H7 (cell line): ENCODE data around the gene OR51B4. TPM values are rescaled to one million over a fixed set of nuclear protein-coding genes. Genes with fewer than 3 reads are reported as not detected.

Source experiments
- DNase-seq: peaks from one replicate; pipeline ENCODE4 v3.0.0; 2012
- H3K27me3 ChIP-seq: 2 replicates; pipeline ENCODE4 v1.6.0; 2011; ENCODE audit warnings: mild to moderate bottlenecking, low read length; ENCODE audit not compliant: control insufficient read depth, insufficient read depth
- H3K36me3 ChIP-seq: replicated peaks from 2 replicates; pipeline ENCODE4 v1.5.1; 2011; ENCODE audit warnings: low read length; ENCODE audit not compliant: control insufficient read depth, insufficient read depth
- H3K4me3 ChIP-seq: 2 replicates; pipeline ENCODE4 v1.5.1; 2011; ENCODE audit warnings: low read depth, mild to moderate bottlenecking, control low read depth, low read length, moderate library complexity; ENCODE audit not compliant: insufficient read depth
- total RNA-seq: library from RNA; depleted of rRNA; stranded (reverse); fragments of >200 nt; shearing (Covaris generic); gene quantifications from 2 replicates; pipeline ENCODE4 v1.2.3, GENCODE V29; 2014

The OR51B4 gene
- total RNA-seq, 1 experiment from 2014 or later = not detected

DNA sequence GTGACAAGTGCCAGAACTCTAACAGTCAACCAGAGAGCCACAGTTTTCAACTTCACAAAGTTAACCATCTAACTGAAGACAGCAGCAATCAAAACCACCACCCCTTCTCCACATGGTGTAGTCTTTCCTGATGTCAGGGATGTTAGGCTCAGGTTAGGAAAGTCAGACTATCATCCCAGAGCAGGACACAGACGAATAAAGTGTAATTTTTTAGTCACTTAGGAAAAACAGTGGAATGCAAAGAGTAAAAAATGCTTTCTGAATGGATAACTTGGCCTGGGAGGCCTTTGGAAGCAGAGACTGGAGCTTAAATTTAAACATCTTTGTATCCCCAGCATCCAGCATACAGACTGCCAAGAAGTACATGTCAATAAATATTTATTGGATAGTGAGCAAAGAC is 15.4 kb downstream of the OR51B4 start:
- H3K36me3 ChIP-seq = no peaks in the 10 kb centered on the region
- no peak for DNase-seq

DNA sequence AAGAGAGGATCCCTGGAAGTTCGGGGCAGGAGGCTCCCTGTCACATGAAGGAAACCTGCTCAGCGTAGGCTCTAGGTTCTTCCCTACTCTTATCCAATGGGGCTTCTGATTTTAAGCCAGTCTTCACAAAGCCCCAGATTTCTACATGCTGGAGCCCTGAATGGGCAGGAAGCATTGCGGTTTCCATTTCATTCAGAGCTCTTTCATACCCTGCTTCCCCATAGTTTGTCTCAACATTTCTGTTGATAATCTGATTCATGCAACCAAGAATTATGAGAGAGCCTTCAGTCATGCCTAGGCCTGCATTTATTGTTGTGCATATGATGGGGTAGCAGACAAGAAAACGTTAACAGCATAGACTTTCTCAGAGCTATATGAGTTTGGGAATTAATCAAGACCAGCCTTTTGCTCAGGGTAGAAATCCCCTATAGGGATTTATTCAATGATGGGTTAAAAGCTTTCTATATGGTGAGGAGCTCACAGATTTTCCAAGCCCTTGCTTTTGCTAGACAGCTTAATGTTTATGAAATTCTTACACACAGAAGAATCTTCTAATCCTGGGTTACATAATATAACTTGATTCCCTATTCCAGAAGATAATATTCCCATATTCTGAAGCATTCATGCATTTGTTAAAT is 15.9 kb downstream of the OR51B4 start:
- H3K4me3 ChIP-seq = no peak overlapping the region
- H3K27me3 ChIP-seq = no peaks in the 10 kb centered on the region
- DNase-seq = no peak

More for the DNA sequence above, 15.4 kb downstream of the OR51B4 start:
- H3K4me3 ChIP-seq = no peak overlapping the region
- H3K27me3 ChIP-seq = no peaks in the 10 kb centered on the region

DNA sequence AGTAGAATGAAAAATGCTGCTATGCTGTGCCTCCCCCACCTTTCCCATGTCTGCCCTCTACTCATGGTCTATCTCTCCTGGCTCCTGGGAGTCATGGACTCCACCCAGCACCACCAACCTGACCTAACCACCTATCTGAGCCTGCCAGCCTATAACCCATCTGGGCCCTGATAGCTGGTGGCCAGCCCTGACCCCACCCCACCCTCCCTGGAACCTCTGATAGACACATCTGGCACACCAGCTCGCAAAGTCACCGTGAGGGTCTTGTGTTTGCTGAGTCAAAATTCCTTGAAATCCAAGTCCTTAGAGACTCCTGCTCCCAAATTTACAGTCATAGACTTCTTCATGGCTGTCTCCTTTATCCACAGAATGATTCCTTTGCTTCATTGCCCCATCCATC is 17.1 kb downstream of the OR51B4 start:
- DNase-seq = no peak
- Histone ChIP-seq H3K36me3 (no peaks in the 10 kb centered on the region), H3K27me3 (no peaks in the 10 kb centered on the region), H3K4me3 (no peak overlapping the region)

More for the DNA sequence above, 15.9 kb downstream of the OR51B4 start:
- H3K36me3 ChIP-seq = no peaks in the 10 kb centered on the region

DNA sequence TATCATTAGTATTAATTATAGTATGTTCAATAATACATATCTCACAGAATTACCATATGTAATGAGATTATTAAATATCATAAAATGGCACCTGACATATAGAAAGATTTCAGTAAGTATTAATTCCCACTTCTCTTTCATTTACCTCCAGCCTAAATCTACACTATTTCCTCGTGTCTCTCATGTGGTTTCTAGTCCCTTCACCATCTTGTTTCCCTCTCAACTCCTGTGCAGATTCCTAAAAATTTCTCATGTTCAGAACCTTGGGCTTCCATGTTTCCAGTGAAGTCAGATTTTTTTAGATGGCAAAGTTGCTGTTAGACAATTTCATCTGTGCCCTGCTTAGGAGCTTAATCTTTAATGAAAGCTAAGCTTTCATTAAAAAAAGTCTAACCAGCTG is 17.9 kb downstream of the OR51B4 start:
- Histone ChIP-seq H3K4me3 (no peak overlapping the region), H3K27me3 (no peaks in the 10 kb centered on the region)
- no peak for DNase-seq

DNA sequence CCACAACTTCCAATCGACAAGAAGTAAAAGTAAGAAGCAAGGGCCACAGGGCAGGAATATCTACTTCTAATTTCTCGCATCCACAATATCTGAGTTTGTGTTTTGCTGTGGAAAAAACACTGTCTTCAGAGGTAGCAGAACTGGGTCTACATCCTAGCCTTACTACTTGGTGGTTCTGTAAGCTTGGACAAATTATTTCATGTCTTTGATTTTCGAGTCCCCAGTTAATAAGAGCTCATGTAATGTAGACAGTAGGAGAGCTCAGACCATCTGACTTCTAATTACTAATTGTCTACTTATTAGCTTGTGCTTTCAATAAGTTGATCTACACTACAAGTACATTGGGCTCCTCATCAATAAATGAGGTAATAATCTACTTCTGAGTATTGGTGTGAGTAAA is 18.7 kb downstream of the OR51B4 start:
- no peak overlapping the region for H3K4me3 ChIP-seq
- H3K27me3 ChIP-seq = no peaks in the 10 kb centered on the region
- DNase-seq = no peak
- no peaks in the 10 kb centered on the region for H3K36me3 ChIP-seq

More for the DNA sequence above, 17.9 kb downstream of the OR51B4 start:
- no peaks in the 10 kb centered on the region for H3K36me3 ChIP-seq

DNA sequence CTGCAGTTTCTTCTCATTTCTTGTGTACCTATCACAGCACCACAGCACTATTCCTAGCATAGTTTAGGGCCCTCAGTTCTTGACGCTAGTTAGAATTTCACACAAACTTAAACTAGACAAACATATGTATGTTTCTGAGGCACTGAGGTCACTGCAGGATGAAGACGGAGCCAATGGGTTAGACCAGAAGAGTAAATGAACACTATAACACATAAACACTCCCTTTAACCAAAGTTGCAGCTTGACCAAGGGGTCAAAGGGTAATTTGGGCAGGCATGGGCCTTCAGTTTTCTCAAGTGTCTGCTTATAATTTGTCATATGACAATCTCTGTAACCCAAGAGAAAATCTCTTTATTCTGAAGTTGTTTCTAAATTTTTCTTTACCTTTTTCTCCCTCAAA is 19.1 kb downstream of the OR51B4 start:
- no peak for DNase-seq
- H3K4me3 ChIP-seq = no peak overlapping the region
- no peaks in the 10 kb centered on the region for H3K36me3 ChIP-seq

DNA sequence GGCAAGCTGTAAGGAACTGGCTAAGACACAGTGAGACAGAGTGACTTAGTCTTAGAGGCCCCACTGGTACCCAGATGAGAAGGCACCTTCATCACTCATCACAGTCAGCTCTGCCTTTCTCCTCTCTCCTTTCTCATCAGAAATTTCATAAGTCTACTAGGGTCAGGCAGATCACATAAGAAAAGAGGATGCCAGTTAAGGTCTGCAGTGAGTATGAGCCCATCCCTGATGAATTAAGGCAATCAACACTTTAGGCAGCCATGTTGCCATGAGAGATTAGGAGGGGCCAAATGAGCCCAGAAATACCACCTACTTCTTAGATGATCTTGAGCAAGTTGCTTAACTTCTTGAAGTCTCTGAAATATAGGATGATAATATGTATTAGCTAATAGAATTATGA is 20.1 kb downstream of the OR51B4 start:
- no peak for DNase-seq
- Histone ChIP-seq H3K36me3 (no peaks in the 10 kb centered on the region), H3K4me3 (no peak overlapping the region), H3K27me3 (no peaks in the 10 kb centered on the region)

More for the DNA sequence above, 19.1 kb downstream of the OR51B4 start:
- no peaks in the 10 kb centered on the region for H3K27me3 ChIP-seq

DNA sequence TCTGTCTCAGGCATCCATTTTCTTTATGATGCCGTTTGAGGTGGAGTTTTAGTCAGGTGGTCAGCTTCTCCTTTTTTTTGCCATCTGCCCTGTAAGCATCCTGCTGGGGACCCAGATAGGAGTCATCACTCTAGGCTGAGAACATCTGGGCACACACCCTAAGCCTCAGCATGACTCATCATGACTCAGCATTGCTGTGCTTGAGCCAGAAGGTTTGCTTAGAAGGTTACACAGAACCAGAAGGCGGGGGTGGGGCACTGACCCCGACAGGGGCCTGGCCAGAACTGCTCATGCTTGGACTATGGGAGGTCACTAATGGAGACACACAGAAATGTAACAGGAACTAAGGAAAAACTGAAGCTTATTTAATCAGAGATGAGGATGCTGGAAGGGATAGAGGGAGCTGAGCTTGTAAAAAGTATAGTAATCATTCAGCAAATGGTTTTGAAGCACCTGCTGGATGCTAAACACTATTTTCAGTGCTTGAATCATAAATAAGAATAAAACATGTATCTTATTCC is 21.1 kb downstream of the OR51B4 start:
- peak; percentile 13 for DNase-seq
- Histone ChIP-seq H3K36me3 (no peaks in the 10 kb centered on the region), H3K4me3 (no peak overlapping the region), H3K27me3 (no peaks in the 10 kb centered on the region)

DNA sequence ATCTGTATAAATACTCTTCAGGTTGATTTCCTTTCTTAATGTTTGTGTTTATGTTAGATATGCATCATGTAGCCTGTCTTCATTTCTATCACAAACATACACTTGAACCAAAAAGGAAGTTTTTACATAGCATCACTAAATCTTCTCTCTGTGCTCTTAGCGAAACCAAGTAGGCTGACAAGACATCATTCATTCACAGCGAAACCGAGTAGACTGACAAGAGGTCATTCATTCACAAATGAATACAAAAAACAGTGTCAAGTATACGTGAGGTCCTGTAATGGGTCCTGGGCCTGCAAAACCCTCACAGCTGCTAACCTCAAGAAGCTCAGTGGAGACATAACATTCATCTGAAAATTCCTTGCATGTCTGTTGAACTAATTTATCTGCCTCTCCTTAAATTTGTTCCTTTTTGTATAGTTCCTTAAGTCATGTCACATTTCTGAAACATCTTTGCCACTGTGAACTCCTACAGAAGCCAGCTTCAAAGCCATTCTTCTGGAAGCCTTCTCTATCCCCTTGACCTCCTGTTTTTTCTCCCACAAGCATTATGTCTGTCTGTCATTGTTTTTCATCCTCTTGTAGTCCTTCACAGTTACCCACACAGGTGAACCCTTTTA is 22.2 kb downstream of the OR51B4 start:
- no peak for DNase-seq
- H3K36me3 ChIP-seq = no peaks in the 10 kb centered on the region
- no peak overlapping the region for H3K4me3 ChIP-seq
- no peaks in the 10 kb centered on the region for H3K27me3 ChIP-seq

DNA sequence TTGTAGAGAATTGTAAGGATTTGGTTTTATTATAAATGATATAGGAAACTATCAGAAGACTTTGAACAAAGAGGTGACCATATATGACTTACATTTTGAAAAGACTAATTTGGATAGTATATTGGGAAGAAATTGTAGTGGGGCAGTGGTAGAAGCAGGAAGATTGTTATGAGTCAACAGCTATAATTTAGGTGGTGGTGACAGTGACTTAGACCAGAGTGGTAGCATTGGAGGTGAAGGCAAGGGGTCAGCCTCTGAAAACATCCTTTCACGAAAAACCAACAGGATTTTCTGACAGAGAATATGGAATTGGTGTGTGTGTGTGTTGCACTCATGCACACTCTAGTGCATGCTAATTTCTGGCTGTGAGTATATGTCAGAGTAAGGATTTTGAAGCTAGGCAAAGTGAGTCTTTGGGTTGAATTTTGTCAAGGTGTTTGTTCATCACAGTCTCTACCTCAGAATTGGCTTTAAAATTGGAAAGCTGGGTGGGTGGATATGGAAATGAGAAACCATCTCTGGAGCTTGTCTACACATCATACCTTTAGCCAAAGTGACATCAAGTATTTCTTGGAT is 23.9 kb downstream of the OR51B4 start:
- Histone ChIP-seq H3K27me3 (no peaks in the 10 kb centered on the region), H3K36me3 (no peaks in the 10 kb centered on the region), H3K4me3 (no peak overlapping the region)
- DNase-seq = no peak

DNA sequence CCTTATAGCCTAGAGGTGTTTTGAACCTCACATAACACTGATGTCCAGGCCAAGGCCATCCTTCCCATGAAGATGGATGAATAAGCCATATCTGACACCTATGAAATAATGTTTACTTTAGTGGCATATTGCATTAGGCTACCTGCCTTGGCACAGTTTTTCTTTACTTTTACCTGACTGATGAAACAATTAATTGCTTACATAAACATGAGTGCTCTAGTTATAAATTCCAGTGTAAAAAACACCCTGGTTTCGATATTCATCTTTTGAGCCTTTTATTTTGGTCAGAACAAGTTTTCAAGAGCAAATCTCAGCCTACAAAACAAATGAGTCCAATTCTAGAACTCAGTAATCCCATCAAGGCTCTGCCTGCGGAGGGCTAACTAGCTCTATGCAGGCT is 25.0 kb downstream of the OR51B4 start:
- Histone ChIP-seq H3K36me3 (no peaks in the 10 kb centered on the region), H3K27me3 (no peaks in the 10 kb centered on the region), H3K4me3 (no peak overlapping the region)
- DNase-seq = no peak

DNA sequence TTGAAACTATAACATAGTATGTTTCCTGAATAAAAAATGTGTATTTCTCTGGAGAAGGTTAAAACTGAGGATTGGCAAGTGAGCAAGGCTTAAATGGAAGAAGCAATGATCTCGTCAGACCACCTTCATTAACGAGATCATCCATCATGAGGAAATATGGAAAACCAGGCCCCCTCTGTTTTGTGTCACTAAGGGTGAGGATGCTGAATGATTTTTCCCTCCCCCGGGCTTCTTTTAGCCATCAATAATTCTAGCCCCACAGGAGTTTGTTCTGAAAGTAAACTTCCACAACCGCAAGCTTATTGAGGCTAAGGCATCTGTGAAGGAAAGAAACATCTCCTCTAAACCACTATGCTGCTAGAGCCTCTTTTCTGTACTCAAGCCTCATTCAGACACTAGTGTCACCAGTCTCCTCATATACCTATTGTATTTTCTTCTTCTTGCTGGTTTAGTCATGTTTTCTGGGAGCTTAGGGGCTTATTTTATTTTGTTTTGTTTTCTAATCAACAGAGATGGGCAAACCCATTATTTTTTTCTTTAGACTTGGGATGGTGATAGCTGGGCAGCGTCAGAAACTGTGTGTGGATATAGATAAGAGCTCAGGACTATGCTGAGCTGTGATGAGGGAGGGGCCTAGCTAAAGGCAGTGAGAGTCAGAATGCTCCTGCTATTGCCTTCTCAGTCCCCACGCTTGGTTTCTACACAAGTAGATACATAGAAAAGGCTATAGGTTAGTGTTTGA is 26.2 kb downstream of the OR51B4 start:
- Histone ChIP-seq H3K27me3 (no peaks in the 10 kb centered on the region), H3K36me3 (no peaks in the 10 kb centered on the region), H3K4me3 (no peak overlapping the region)
- no peak for DNase-seq

DNA sequence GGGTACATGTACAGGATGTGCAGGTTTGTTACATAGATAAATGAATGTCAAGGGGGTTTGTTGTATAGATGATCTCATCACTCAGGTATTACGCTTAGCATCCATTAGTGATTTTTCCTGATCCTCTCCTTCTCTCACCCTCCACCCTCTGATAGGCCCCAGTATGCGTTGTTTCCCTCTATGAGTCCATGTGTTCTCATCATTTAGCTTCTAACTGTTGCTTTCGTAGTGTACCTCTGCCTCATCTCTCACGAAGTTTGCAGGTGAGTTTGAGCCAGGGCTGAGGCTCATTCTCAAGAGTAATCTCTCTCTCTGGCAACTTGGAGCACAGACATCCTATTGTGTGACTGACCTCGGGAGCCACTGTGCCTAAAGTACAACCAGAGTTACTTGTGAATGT is 27.4 kb downstream of the OR51B4 start:
- DNase-seq = no peak
- Histone ChIP-seq H3K27me3 (no peaks in the 10 kb centered on the region), H3K36me3 (no peaks in the 10 kb centered on the region), H3K4me3 (no peak overlapping the region)

DNA sequence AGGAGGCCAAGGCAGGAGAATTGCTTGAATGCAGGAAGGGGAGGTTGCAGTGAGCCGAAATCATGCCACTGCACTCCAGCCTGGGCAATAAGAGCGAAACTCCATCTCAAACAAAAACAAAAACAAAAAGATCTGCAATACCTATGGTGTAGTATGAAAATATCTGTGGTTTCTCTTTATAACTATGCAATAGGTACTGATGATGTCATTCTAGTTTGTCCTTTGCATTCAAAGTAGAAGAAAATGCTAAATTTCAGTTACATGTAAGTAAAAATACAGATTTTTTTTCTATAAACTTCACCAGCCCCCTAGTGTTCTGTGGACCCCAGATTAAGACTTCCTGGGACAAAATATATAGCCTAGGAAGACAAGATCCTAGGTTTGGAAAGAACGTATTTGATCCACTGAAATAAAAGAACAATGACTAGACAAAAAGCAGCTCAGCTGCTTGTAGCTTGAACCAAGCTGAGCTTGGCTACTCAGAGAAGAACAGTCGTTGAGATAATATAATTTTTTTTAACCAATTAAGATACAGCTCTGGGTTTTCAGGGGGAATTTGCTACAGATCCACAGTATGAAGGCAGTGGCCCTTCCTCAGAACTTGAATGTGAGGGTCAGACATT is 29.2 kb downstream of the OR51B4 start:
- no peak overlapping the region for H3K4me3 ChIP-seq
- no peaks in the 10 kb centered on the region for H3K27me3 ChIP-seq
- DNase-seq = no peak
- H3K36me3 ChIP-seq = no peaks in the 10 kb centered on the region
